PC-9 (cell line): ENCODE data around the gene PUM2. TPM values are rescaled to one million over a fixed set of nuclear protein-coding genes. Genes with fewer than 3 reads are reported as not detected.
A peak's percentile ranks its signal among the peaks of the same experiment; 100 is the strongest.

Experiments
- BruUV-seq: library from RNA; stranded (reverse); fragments of 400-500 nt; replicated peaks from 2 replicates; lab custom pipeline; 2021; lab: Mats Ljungman, UMichigan
- CTCF ChIA-PET: fragments of 300-600 bp; sonication (Branson Sonifier 250); formaldehyde crosslinking; loops from one replicate; lab custom pipeline; 2022; ENCODE audit warnings: antibody characterized with exemption; lab: Charles Lee
- POLR2A ChIA-PET: fragments of 300-600 bp; sonication (Branson Sonifier 250); formaldehyde crosslinking; loops from one replicate; lab custom pipeline; 2022; ENCODE audit warnings: antibody characterized with exemption; ENCODE audit not compliant: unreplicated experiment; lab: Charles Lee
- DNase-seq, 2 experiments: peaks; one replicate each; pipeline versions ENCODE4 v3.0.0 to v3.0.0-alpha.2; 2015 to 2022; ENCODE audit warnings: mixed read lengths in 1 of 2
- H2AFZ ChIP-seq: fragments of 200-600 bp; sonication (generic); 2 replicates; pipeline ENCODE4 v1.8.1; 2017; ENCODE audit warnings: antibody characterized with exemption
- H3F3A ChIP-seq: fragments of 200-600 bp; sonication (generic); 2 replicates; pipeline ENCODE4 v1.8.1; 2017; ENCODE audit warnings: antibody characterized with exemption, mild to moderate bottlenecking, low read depth; ENCODE audit not compliant: insufficient read depth
- H3K27ac ChIP-seq: fragments of 200-600 bp; sonication (generic); 2 replicates; pipeline ENCODE4 v1.6.1; 2016; ENCODE audit warnings: mixed run types
- H3K27me3 ChIP-seq: fragments of 200-600 bp; sonication (generic); 2 replicates; pipeline ENCODE4 v1.6.1; 2016; ENCODE audit warnings: low read depth, mixed run types; ENCODE audit not compliant: insufficient read depth
- H3K36me3 ChIP-seq: fragments of 200-600 bp; sonication (generic); 2 replicates; pipeline ENCODE4 v1.6.1; 2016; ENCODE audit warnings: low read depth, mixed run types
- H3K4me1 ChIP-seq: fragments of 200-600 bp; sonication (generic); replicated peaks from 2 replicates; pipeline ENCODE4 v1.6.1; 2016; ENCODE audit warnings: mixed run types; ENCODE audit not compliant: insufficient read depth
- H3K4me2 ChIP-seq: fragments of 200-600 bp; sonication (generic); 2 replicates; pipeline ENCODE4 v1.6.1; 2017; ENCODE audit warnings: mixed run types
- H3K4me3 ChIP-seq: fragments of 200-600 bp; sonication (generic); 2 replicates; pipeline ENCODE4 v1.6.1; 2016; ENCODE audit warnings: mixed run types
- H3K79me2 ChIP-seq: fragments of 200-600 bp; sonication (generic); 2 replicates; pipeline ENCODE4 v1.6.1; 2017; ENCODE audit warnings: low read depth, mixed run types
- H3K9me2 ChIP-seq: fragments of 200-600 bp; sonication (generic); 2 replicates; pipeline ENCODE4 v1.8.1; 2017; ENCODE audit warnings: mild to moderate bottlenecking; ENCODE audit not compliant: insufficient read depth
- H3K9me3 ChIP-seq: fragments of 200-600 bp; sonication (generic); 2 replicates; pipeline ENCODE4 v1.8.1; 2016; ENCODE audit warnings: low read depth; ENCODE audit not compliant: insufficient read depth
- H4K20me1 ChIP-seq: fragments of 200-600 bp; sonication (generic); 2 replicates; pipeline ENCODE4 v1.8.1; 2017; ENCODE audit not compliant: insufficient read depth
- CTCF ChIP-seq: fragments of 200-600 bp; sonication (generic); conservative IDR thresholded peaks from 2 replicates; pipeline ENCODE4 v1.6.1; 2017; ENCODE audit warnings: mixed run types, antibody characterized with exemption, mild to moderate bottlenecking, moderate library complexity
- EZH2 ChIP-seq: fragments of 200-600 bp; sonication (generic); IDR thresholded peaks from 2 replicates; pipeline ENCODE4 v1.8.0; 2017; ENCODE audit warnings: antibody characterized with exemption, low read depth
- intact Hi-C: fragments of 100-400 bp; cut with micrococcal nuclease; formaldehyde crosslinking; loops from one replicate; pipeline ENCODE4 v1.10.0; 2022; ENCODE audit not compliant: unreplicated experiment
- total RNA-seq: library from RNA; stranded (reverse); gene quantifications from 2 replicates; pipeline ENCODE4 v1.2.3, GENCODE V29; 2021

PUM2 gene
- total RNA-seq, 1 experiment from 2014 or later: 99.3 TPM

- H3K27me3 ChIP-seq: no peaks in the 10 kb centered on the region
- intact Hi-C loops: no loop called here
- H3K79me2 ChIP-seq: peaks cover 21% of the 10 kb centered on the region
- H3K27ac ChIP-seq: no peak overlapping the region
- no peak overlapping the region for H3K4me3 ChIP-seq
- DNase-seq: peak in 1 of 2 experiments; percentile 70
- CTCF ChIA-PET: interaction anchor here (0.6 kb wide), 1 partner anchor 1180 kb away, joined by 17 read pairs; no protein-coding TSS in a partner anchor
- POLR2A ChIA-PET: interaction anchor here (0.6 to 0.7 kb wide), 2 partner anchors 224 to 1997 kb away, joined by 3 to 10 read pairs; no protein-coding TSS in a partner anchor
- H3K36me3 ChIP-seq: peaks cover 3% of the 10 kb centered on the region
- H3K9me2 ChIP-seq: no peaks in the 10 kb centered on the region
- H4K20me1 ChIP-seq: peaks cover 16% of the 10 kb centered on the region
- H3F3A ChIP-seq: peaks cover 29% of the 10 kb centered on the region
- H3K4me1 ChIP-seq: peaks cover 35% of the 10 kb centered on the region
- no peaks in the 10 kb centered on the region for H3K9me3 ChIP-seq
- no peak overlapping the region for H2AFZ ChIP-seq
- BruUV-seq: no TSS peak
- TF ChIP-seq EZH2: no peak
- TF ChIP-seq CTCF: no peak
- H3K4me2 ChIP-seq: no peak overlapping the region
These were observed 2.8 kb upstream of the PUM2 start for GRCh38 chr2:20353241-20353992.

- DNase-seq: peak in 1 of 2 experiments; percentile 24
- no peaks in the 10 kb centered on the region for H3K9me2 ChIP-seq
- H3K4me3 ChIP-seq: no peak overlapping the region
- no peak overlapping the region for H3K27ac ChIP-seq
- ChIA-PET CTCF (no interaction called here), POLR2A (no interaction called here)
- 0 out of 2 replicates have a peak overlapping the region, but pooled peaks have one; percentile 99 for H2AFZ ChIP-seq
- peaks cover 6% of the 10 kb centered on the region for H3K36me3 ChIP-seq
- H3F3A ChIP-seq: peaks cover 29% of the 10 kb centered on the region
- H3K79me2 ChIP-seq: peaks cover 28% of the 10 kb centered on the region
- no peak for TF ChIP-seq EZH2
- no peak for TF ChIP-seq CTCF
- peaks cover 42% of the 10 kb centered on the region for H3K4me1 ChIP-seq
- H3K9me3 ChIP-seq: no peaks in the 10 kb centered on the region
- peak overlapping the region; percentile 99 for H3K4me2 ChIP-seq
- intact Hi-C loops: no loop called here
- BruUV-seq: no TSS peak
- peaks cover 21% of the 10 kb centered on the region for H4K20me1 ChIP-seq
- no peaks in the 10 kb centered on the region for H3K27me3 ChIP-seq
These were observed 2.1 kb upstream of the PUM2 start for GRCh38 chr2:20352581-20353216.

GRCh38 chr2:20352230-20352578 lies 1.6 kb upstream of the PUM2 start:
- Histone ChIP-seq H2AFZ (peak overlapping the region; percentile 99), H3K27ac (no peak overlapping the region; the same call in 1 of the 2 replicates), H3K27me3 (no peaks in the 10 kb centered on the region), H4K20me1 (peaks cover 26% of the 10 kb centered on the region), H3K9me2 (no peaks in the 10 kb centered on the region), H3K4me3 (peak overlapping the region; percentile 97; the same call in 1 of the 2 replicates), H3K9me3 (no peaks in the 10 kb centered on the region), H3K4me1 (peaks cover 47% of the 10 kb centered on the region), H3K36me3 (peaks cover 6% of the 10 kb centered on the region), H3F3A (peaks cover 29% of the 10 kb centered on the region), H3K79me2 (peaks cover 33% of the 10 kb centered on the region), H3K4me2 (peak overlapping the region; percentile 99)
- no TSS peak for BruUV-seq
- intact Hi-C loops: no loop called here
- TF ChIP-seq EZH2 (no peak), CTCF (no peak)
- ChIA-PET POLR2A (no interaction called here), CTCF (no interaction called here)
- DNase-seq: peak in 1 of 2 experiments; percentile 8
